Kidney glomerular epithelial cell (primary cell): ENCODE data around the gene CREB1.

Experiments used
- DNase-seq: peaks from one replicate; lab custom pipeline; 2025; lab: John Stamatoyannopoulos, UW

Gene CREB1

DNA sequence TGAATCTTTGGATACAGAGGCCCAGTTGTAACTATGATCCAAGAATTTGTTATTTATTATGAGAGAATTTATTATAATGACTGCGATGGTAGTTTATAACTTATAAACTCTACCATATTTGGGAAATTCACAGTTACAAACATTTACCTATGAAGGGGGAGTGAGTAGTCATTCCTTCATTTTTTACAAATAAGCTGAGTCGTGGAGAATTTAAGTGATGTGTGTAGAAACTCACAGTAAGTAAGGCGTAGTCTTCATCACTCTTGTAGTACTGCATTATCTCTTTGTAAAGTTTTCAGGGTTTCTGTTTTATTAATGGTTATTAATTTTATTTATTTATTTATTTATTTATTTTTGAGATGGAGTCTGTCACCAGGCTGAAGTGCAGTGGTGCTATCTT is 13.5 kb downstream of the CREB1 start:
- DNase-seq = no peak

DNA sequence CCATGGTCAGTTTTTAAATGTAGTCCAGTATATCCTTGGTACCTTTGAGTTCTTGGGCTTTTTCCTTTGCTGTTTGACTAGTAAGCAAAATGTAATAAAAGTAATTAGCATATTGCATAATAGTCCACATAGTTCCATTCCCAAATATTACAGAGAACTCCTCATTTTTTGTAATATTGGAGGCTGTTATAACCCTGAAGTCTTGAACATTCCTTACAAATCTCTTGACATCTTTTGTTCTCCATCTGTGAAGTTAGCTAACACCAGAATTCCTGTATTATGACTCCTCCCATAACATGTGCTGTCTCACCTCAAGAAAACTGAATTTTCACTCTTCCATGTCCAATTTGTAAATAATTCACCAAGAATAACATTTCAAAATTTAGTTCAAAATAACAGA is 17.1 kb downstream of the CREB1 start:
- DNase-seq = peak; percentile 72

DNA sequence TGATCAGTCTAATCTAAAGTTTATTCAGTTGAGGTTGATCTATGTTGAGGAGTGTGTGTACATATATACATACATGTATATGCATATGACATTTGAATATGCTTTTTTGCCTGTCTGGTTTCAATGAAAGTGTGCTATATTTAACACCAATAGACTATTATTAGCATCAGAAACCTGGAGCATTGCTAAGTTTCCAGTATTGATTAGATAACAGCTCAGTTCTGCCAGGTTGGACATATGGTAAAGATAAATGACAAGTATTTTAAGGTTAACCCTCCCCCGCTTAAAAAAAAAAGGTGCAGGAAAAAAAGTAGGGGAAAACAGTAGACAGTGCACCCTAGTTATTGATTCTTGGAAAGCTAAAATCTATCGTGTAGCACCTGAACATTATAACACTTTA is 19.4 kb downstream of the CREB1 start:
- no peak for DNase-seq

DNA sequence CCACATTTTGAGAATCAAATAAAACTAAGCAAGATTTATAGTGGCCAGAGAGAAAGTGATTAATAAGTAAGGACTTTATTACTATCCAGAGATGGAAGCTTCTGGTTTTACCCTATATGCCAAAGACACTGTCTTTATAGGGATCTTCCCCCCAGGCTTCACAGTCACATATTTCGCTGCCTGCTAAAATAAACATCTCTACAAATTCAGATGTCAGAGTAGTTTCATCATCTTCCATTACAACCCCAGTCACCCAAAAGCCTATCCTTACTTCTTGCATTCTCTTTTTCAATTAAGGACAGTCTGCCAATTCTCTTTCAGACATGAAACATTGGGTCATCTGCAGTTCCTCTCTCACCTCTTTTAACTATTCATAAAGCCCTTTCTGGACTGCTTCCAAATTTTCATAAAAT is 28.3 kb downstream of the CREB1 start:
- no peak for DNase-seq

DNA sequence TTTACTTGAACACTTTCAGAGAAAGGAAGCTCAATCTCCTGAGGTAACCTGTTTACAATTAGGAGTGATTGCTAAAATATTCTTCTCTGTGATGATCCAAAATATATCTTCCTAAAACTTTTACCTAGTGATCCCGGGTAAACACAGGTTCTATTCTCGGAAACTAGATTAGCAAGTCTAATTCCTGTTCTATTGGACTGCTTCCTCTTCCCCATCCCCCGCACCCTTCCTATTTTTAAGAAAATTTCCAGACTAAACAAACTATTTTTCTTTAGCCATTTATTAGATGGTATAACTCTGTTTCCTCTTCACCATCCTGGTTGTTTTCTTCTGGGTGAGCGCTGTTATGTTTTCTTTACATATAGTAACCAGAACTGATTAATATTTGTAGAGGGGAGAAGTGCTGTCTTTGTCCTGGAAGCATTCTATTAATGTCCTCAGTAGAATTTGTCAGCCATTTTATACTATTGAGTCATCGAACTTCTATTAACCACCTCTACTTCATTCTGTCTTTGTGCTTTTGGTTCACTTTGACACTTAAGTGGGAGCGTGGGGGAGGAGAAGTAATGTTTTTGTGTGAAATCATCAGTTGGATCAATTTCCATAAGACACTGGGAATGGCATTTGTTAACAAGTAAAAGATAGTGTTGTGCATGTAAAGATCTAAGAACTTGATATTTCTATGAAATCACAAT is 31.8 kb downstream of the CREB1 start:
- no peak for DNase-seq

DNA sequence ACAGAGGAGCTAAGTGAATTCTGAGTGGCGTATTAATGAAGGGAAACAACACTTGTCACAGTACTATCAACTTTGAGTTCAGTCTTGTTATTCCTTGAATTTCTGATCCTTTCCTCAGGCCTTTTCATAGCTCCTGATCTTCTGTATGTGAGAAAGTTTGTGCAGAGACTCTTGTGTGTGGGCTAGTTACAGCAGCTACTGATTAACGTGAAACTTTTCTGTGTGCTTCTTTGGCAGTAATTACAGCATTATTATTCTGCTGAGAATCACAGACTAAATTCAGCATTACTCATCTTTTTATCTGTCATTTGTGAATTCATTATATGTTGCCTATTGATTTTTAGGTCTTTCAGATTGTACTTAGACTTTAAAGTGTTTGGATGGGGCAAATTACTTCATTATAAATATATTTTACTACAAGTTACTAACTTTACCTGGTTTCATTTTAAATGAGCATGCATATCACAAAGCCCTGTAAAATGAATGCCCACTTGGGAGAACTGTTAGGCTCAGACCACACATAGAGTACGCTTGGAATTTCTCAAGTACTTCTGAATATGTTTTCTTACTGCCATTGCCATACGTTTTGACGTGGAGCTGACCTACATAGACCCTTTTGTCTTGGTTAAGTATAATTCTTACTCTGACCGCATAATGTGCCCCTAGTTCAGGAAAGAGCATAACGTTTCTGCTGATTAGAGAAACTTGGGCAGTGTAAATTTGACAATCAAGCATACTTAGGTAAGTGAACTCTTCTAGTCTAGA is 36.2 kb downstream of the CREB1 start:
- DNase-seq = no peak

DNA sequence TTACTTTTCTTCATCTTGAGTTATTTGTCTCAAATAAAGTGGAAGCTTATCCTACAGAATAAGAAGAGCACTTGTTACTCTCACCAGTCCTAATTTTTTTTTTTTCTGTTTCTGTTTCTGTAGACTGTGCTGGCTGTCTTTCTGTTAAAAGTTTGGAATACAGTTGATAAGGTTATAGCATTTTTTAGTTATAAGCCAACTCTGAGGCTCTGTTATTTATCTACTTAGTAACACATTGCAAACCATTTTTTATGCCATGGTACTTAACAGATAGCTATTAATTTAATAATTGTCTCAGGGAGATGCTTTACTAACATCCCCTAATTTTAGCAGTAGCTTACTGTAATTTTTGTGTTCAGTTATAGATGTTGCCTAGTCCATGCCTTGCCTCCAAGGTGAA is 37.9 kb downstream of the CREB1 start:
- no peak for DNase-seq

DNA sequence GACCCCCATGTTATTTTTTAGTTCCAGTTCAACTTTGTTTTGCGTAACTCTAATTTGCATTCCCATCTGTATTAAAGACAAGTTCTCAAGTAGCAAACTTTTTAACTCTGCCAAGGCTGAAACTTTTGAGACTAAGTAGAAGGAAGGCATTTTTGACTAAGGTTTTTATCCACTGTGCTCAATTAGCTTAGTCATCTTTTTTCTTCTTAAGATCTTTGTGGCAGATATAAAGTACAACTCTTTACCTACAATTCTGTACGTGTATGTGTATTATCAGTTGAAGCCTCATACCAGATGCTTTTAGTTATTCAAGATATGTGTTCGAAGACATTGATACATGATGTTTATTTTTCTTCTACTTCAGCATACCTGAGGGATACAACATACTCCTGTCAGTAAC is 41.6 kb downstream of the CREB1 start:
- no peak for DNase-seq

DNA sequence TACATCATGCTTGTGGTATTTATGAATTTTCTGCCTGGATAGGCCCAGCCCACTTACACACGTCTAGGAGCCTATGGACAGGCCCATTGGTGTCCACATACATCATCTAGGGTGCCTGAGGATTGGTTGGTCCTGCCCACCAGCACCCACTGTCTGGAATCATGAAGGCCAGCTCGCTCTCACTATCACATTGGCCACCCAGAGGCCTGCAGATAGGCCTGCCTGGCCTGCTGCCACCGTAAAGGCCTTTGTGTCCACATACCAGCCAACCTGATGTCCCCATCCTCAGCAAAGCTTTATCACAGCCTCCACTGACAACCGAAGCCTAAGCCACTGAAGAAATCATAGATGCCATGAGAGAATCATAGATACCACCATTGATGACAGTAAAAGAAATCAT is 55.2 kb downstream of the CREB1 start:
- no peak for DNase-seq

DNA sequence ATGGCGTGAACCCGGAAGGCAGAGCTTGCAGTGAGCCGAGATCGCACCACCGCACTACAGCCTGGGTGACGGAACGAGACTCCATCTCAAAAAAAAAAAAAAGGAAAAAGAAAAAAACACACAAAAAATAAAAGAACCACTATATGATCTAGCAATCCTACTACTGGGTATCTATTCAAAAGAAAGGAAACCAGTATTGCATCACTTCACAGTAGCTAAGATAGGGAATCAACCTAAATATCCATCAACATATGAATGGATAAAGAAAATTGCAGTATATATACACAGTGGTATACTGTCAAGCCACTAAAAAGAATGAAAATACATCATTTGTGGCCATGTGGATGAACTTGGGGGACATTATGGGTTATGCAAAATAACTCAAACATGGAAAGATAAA is 57.5 kb downstream of the CREB1 start:
- DNase-seq = no peak

DNA sequence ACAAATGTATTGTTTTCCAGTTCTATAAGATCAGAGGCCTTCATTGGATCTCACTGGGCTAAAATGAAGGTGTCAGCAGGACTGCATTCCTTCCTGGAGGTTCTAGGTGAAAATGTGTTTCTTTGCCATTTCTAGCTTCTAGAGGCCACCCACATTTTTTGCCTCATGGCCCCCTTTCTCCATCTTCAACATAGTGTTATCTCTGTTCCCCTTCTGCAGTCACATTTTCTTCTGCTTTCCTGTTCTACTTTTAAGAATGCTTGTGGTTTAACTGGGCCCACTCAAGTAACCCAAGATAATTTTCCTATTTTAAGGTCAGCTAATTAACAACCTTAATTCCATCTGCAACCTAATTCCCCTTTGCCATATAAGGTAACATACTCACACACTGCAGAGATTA is 59.4 kb downstream of the CREB1 start:
- no peak for DNase-seq

DNA sequence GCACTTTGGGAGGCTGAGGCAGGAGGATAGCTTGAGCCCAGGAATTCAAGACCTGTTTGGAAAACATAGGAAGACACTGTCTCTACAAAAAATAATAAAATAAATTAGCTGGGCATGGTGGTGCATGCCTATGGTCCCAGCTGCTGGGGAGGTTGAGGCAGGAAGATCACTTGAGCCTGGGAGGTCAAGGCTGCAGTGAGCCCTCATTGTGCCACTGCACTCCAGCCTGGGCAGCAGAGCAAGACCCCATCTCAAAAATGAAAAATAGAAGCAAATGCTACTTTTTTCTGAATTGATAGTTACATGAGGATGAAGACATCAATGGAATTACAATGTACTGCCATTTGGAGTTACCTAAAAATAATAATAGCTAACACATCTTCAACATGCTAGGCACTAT is 63.5 kb downstream of the CREB1 start:
- DNase-seq = no peak

DNA sequence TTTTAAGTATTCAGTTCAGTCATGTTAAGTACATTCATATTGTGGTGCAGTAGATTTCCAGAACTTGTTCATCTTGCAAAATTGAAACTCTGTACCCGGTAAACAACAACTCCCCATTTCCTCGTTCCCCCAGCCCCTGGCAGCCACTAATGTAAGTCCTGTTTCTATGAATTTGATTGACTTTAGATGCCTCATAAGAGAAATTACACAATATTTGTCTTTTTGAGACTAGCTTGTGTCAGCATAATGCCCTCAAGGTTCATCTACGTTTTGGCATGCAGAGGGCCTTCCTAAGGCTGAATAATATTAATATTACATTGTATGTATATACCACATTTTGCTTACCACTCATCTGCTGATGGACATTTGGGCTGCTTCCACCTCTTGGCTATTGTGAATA is 64.5 kb downstream of the CREB1 start:
- DNase-seq = no peak

DNA sequence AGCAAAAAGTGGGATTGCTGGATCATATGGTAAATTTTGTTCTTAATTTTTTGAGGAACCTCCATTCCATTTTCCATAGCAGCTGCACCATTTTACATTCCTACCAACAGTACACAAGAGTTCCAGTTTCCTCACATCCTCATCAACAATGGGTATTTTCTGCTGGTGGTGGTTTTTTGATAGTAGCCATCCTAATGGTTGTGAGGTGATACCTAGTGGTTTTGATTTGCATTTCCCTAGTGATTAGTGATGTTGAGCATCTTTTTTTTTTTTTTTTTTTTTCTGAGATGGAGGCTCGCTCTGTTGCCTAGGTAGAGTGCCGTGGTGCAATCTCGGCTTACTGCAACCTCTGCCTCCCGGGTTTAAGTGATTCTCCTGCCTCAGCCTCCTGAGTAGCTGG is 65.0 kb downstream of the CREB1 start:
- no peak for DNase-seq

DNA sequence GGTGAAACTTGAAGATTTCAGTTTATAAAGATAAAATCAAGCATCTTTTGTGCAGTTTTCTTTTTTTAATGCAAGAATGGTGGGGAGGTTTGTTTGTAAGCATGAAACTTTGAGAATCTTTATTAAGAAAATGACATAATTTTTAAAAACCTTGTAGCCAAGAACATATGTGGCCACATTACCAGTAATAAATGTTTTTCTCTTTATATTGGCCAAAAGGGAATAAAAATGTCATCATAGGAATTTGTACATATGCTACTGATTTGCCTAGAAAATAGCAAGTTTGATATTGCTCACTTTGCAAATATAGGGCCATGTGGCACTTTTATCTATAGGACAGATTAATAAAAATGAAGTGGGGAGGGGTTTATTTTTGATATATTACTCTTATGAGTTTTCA is 69.9 kb downstream of the CREB1 start:
- no peak for DNase-seq

DNA sequence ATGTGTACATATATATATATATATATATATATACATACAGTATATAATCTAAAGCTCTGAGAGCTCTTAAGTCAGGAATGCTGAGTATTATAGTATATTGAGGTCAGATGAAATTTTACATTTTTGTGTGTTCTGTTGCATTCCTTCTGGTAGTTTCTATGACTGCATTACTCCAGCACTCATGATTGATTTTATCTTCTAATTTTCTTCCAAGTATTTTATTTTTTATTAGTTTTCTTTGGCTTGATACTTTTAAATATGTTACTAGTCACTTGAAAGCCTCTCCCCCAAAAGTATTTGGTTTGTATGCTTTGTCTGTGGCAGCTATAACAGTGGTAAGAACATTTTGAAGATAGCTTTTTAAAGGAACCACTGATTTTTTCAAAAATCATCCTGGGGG is 70.5 kb downstream of the CREB1 start:
- no peak for DNase-seq

DNA sequence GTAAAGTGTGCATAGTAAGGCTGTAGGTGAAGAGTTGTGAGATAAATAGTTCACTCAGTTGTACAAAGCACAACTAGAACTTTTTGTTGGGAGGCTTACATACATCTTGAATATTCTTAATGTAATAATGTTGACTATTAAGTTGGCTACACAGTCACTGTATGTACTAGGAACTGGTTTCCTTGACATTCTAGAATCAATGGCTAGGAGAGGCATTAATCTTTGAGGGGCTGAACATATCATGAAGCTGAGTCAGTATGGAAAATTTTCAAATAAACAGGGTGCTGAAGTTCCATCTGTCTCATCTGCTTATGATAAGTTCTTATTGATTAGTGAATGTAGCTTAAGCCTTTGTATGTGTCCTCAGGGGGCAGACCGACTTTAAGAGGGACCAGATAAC is 72.0 kb downstream of the CREB1 start:
- no peak for DNase-seq

DNA sequence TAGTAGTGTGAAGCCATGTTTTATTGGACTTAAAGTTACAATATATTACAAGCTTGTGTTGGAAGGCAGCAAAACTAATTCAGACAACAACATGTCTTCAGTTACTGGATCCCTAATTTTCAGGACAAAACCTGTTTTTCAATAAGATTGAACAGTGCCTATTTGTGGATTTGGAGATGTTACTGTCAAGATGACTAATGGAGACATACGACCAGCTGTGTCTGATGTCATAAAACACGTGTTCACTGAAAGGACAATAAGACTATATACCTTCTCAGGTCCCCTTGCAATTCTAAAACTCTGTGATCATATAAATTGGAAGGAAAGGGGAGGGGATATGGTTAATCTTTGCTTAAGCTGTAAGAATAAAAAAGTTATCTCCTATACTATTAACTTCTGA is 73.7 kb downstream of the CREB1 start:
- no peak for DNase-seq

DNA sequence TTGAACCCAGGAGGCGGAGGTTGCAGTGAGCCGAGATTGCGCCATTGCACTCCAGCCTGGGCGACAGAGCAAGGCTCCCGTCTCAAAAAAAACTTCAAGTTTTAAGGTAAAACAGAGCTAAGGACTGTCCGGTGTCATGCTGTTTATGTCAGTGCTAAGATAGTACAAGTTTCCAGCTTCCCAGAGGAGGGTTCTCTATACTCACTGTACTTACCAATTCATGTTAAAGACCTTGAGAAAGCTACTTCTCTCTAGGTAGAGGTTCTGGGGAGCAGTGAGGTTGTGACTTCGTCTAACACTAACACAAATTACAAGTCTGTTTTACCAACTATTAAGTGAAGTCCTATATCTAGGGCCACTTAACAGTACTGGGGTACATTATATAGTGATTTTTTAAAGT is 76.6 kb downstream of the CREB1 start:
- no peak for DNase-seq

DNA sequence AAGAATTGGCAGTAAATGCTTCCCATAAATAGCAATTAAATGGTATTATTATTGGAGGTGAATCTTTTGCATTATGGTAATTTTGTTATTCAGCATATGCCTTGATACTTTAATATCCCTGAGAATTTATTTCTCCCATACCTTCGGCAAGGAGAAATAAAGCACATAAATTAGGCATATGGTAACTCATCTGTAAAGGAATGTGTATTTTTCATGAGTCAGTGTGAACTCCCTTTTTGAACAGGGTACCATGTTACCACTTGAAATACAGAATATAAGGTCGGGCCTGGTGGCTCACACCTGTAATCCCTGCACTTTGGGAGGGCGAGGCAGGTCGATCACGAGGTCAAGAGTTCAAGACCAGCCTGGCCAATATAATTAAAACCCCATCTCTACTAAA is 77.1 kb downstream of the CREB1 start:
- no peak for DNase-seq

DNA sequence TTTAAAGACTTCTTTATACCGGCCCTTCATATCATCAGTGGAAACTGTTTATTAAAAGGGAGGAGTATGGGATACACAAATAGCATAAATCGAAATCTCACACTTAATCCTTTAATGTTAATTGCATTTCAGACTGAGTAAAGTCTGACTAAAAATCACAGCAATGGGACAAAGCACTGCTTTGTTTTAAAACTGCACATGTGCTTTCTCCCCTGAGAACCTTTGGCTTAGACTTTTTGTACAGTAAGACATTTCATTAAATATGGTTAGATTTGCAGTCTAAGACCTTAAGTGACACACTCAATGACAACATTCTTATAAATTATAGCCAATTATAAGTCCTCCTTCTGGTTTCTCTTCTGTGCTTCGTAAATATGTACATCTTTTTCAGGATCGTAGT is 83.0 kb downstream of the CREB1 start:
- no peak for DNase-seq

DNA sequence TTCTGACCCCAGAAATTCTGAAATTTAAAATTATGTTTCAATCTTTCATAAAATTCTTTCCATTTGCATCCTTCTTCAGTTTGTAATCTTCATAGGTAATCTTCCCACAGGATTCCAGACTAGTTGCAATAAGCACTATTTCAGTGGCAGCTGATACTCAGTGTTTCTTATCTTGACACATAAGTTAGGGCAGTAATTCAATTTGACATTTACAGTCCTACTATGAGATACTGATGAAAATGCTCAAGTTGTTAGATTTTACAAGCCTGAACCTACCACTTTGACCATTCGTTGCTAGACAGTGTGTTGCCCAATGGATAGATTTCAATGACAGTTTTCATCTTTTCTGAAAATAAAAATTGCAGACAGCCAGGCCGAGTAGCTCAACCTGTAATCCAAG is 85.1 kb downstream of the CREB1 start:
- no peak for DNase-seq

DNA sequence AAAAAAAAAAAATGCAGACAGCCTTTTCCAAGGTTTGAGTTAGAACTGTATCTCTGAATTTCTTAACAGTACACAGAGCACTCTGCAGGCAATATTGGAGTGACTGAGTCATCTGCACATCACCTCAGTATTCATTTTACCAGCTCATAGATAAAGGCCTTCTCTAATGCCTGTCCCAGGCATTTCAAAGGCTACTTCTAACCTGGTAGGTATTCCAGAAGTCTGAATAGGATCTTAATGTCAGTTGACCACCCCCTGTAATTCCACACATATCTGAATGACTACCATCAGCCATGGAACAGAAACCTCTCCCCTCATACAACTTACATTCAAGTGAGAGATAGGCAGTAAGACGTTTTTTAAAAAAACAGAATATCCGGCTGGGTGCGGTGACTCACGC is 86.4 kb downstream of the CREB1 start:
- peak; percentile 17 for DNase-seq
